Measurements from ENCODE around the gene DGKB.
A peak's percentile ranks its signal among the peaks of the same experiment; 100 is the strongest.

- TF ChIP-seq PATZ1 (CRISPR knock-in tag; IDR thresholded peaks at IDR 0.05; ENCODE audit: borderline replicate concordance) = no peak; the same call in 1 of the 2 replicates
- peak; percentile 59 for TF ChIP-seq ISL1 (CRISPR knock-in tag; IDR thresholded peaks at IDR 0.05)
- no peak for TF ChIP-seq SNAI2 (CRISPR knock-in tag; IDR thresholded peaks at IDR 0.05)
- TF ChIP-seq ESRRG (CRISPR knock-in tag; IDR thresholded peaks at IDR 0.05) = no peak
- TF ChIP-seq ZFP30 (CRISPR knock-in tag; IDR thresholded peaks at IDR 0.05) = no peak
- no peak for TF ChIP-seq RARB (CRISPR knock-in tag; IDR thresholded peaks at IDR 0.05)
- TF ChIP-seq ARNTL (CRISPR knock-in tag; IDR thresholded peaks at IDR 0.05; ENCODE audit: borderline replicate concordance, low read depth) = no peak
- TF ChIP-seq GLIS3 (CRISPR knock-in tag; IDR thresholded peaks at IDR 0.05) = no peak
These were observed 477.0 kb downstream of the DGKB start for GRCh38 chr7:14425559-14425958.

Data from SK-N-SH treated with all-trans-retinoic acid at 6 μM for 48 hours (cell line).